Daoy (cell line): ENCODE data around the gene DCDC1. TPM values are rescaled to one million over a fixed set of nuclear protein-coding genes. Genes with fewer than 3 reads are reported as not detected.

Source experiments
- DNase-seq: peaks from one replicate; pipeline ENCODE4 v3.0.0-alpha.2; 2015; ENCODE audit warnings: low read depth
- total RNA-seq: library from RNA; depleted of rRNA; stranded (reverse); fragments of >200 nt; shearing (Covaris generic); gene quantifications from 2 replicates; pipeline ENCODE4 v1.2.3, GENCODE V29; 2014; rRNA removed

Gene DCDC1
- total RNA-seq, 1 experiment from 2014 or later, result 0.23 TPM

- DNase-seq, result no peak
Measured at GRCh38 chr11:30852091-30852490, 517.4 kb downstream of the DCDC1 start.

- DNase-seq, result no peak
Measured at GRCh38 chr11:30837252-30837651, 532.3 kb downstream of the DCDC1 start.

DNA sequence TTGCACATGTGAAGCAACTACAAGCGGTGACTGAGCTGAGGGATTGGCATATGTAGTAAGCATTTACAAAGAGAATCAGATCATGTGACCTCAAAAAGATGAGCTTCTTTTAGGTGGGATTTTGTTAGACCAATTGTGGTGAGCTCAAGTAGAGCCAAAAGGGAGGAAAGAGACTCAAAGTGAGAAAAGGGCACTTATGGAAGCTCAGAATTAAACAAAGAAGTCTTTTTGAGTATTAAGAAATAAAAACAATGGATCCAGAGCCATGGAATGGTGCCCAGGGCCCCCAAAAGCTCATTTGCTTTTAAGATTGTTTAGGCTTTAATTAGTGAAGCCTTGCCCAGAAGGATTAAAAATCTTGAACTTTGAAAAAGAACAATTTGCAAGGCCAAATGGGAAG, 536.7 kb downstream of the DCDC1 start:
- DNase-seq, result no peak

DNA sequence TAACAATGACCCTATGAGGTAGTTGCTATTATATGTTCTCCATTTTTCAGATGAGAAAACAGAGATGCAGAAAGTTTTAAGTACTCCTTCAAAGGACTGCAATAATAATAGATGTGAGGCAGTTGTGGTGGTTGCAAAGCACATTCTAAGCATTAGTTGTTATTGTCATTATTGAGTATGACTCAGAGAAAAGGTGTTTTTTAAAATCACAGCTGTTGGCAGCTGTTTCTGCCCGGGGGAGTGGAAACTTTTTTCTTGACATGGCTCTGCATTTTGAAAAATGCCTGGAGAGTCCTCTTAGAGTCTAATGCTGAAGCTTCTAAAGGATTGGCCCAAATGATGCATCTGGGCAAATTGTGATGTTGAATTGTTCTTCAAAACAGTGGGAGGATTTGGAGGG, 538.9 kb downstream of the DCDC1 start:
- DNase-seq, result no peak

GRCh38 chr11:30826911-30827310, 542.6 kb downstream of the DCDC1 start:
- DNase-seq, result no peak

DNA sequence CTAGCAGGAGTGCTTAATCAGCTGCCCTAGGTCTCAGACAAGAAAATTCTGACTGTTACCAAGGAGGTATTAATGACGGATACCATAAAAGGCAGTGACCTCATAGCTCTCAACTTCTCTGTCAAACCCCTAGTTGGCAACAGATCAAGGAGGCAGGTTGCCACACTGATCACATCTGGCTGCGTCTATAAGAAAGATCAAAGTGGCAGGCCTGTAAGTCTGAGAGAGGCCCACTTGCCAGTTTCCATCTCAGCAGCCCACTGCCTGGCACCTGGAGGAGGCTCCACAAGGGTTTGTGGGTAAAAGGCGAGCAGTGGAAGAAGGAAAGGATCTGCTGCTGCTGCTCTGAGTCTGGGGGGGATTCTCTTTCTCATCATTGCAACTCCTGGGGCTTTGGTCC, 543.8 kb downstream of the DCDC1 start:
- DNase-seq, result no peak

DNA sequence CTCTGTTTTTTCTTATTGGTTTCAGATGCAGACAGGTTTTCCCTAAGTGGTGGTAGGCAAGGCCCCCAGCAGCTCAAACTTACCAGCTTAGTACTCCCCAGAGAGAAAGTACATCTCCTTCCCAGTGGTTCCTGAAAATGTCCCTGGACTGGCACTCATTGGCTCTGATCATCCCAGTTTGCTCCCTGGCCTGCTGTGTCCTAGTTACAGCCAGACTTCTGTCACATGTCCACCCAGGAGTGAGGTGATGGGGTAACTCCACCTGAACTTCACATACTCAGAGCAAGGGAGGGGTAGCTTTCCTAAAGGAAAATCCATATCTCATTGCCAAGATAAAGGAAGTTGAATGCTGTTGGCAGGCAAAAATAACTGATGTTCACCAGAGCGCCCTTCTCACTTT, 546.4 kb downstream of the DCDC1 start:
- DNase-seq, result no peak

GRCh38 chr11:30821438-30821965, 548.0 kb downstream of the DCDC1 start:
- DNase-seq, result no peak

- no peak for DNase-seq
Measured at GRCh38 chr11:30818721-30819120, 550.8 kb downstream of the DCDC1 start.

DNA sequence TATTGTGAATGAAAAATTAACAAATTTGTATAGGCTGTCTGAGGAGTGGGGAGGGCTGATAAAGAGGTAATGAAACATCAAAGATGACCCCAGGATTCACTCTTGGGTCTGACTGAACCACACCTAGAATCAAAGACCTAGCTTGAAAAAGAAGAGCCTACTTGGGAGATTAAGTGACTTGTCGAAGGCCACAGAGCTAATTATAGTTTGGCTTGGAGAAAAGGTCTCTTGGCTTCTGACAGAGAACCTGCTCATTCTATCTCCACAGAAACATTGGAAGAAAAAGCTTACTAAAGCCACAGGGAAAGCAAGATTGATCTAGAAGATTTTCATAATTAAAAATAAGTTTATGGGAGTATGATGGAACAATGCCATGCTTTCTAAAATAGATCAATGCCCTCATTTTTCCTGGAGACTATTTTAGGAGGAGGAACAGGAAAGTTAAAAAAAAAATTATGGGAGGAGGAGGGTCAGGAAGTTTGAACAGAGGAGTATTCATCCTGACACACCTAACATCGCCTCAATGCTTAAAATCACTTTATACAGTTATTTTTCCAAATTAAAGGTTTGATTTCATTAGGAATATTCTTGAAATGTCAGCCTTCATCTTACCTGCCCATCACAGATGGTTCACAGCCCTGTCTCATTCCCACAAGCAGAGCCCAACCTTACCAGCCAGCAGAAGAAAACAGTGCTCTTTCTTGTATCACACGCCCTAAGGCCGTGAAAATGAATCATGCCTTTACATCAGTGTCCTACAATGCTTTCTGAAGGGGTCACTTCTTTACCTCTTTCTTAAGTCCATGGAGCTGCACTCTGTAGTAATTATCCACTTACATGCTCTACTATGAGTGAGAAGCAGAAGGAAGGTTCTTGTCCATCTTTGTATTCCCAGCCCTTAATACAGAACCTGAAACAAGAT, 552.3 kb downstream of the DCDC1 start:
- no peak for DNase-seq

DNA sequence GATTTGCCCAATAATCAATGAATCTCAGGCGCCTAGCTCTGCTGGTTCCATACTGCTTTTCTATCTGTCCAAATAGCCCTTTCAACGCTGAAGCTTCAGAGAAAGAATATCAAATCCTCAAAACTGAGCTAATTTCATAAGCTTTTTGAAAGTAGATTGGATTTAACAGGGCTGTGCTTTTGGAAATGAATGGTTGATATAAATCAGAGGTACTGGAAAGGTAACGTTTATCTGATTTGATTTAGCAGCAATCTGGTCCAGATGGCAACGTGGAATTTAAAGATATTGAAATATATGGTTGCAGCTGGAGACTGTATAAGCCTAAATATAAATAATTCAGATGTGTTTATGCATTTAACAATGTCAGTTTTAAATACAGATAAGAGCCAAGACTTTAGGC, 553.9 kb downstream of the DCDC1 start:
- DNase-seq, result no peak

GRCh38 chr11:30814737-30815136, 554.8 kb downstream of the DCDC1 start:
- DNase-seq, result no peak

Other genes with a start within 250 kb of the DCDC1 start
- gene DNAJC24, start 121 bp upstream of the DCDC1 start, total RNA-seq, result 13.7 and 19.1 TPM in 2 replicates
- gene IMMP1L, start 139.9 kb upstream of the DCDC1 start, total RNA-seq, result 21.1 and 49.6 TPM in 2 replicates
- 24.1 and 28.9 TPM in 2 replicates for gene ELP4, start 140.0 kb upstream of the DCDC1 start, total RNA-seq